SK-N-SH treated with all-trans-retinoic acid at 6 μM for 48 hours (cell line): ENCODE data around the gene GIPC1.
"Not testable (repeated sequence)": the region's sequence is repeated elsewhere in the genome, so short reads cannot be mapped to it uniquely, and the experiment has no call there.

Source experiments
- ATAC-seq: fragments of 200-7000 bp; cut with Tn5 transposase; 3 replicates; pipeline ENCODE4 v1.9.1; 2020; ENCODE audit warnings: mild to moderate bottlenecking, moderate library complexity
- ARNTL ChIP-seq: fragments of 450-650 bp; formaldehyde crosslinking; IDR thresholded peaks from 2 replicates; pipeline ENCODE4 v1.5.0; 2020; ENCODE audit warnings: low read depth, mild to moderate bottlenecking, moderate library complexity, borderline replicate concordance
- BACH2 ChIP-seq: fragments of 250-450 bp; sonication (Bioruptor Pico); IDR thresholded peaks from 2 replicates; pipeline ENCODE4 v1.9.0; 2021; ENCODE audit warnings: mild to moderate bottlenecking, borderline replicate concordance
- CSDC2 ChIP-seq: fragments of 250-450 bp; sonication (Bioruptor Pico); IDR thresholded peaks from 2 replicates; pipeline ENCODE4 v1.5.0; 2020; ENCODE audit warnings: mild to moderate bottlenecking, moderate library complexity
- ESRRG ChIP-seq: fragments of 250-450 bp; sonication (Bioruptor Pico); IDR thresholded peaks from 2 replicates; pipeline ENCODE4 v1.6.1; 2021; ENCODE audit warnings: mild to moderate bottlenecking
- GLIS3 ChIP-seq: fragments of 250-450 bp; sonication (Bioruptor Pico); IDR thresholded peaks from 2 replicates; pipeline ENCODE4 v1.5.0; 2020; ENCODE audit warnings: mild to moderate bottlenecking, moderate library complexity
- ISL1 ChIP-seq: fragments of 250-450 bp; sonication (Bioruptor Pico); IDR thresholded peaks from 2 replicates; pipeline ENCODE4 v2.1.2; 2022; ENCODE audit warnings: mild to moderate bottlenecking, moderate library complexity
- OSR1 ChIP-seq: fragments of 250-450 bp; sonication (Bioruptor Pico); IDR thresholded peaks from 2 replicates; pipeline ENCODE4 v1.8.0; 2022; ENCODE audit warnings: moderate library complexity, mild to moderate bottlenecking, inconsistent platforms
- PPARA ChIP-seq: fragments of 250-450 bp; sonication (Bioruptor Pico); IDR thresholded peaks from 2 replicates; pipeline ENCODE4 v1.5.0; 2020; ENCODE audit warnings: mild to moderate bottlenecking, borderline replicate concordance
- RARB ChIP-seq: fragments of 250-450 bp; sonication (Bioruptor Pico); IDR thresholded peaks from 2 replicates; pipeline ENCODE4 v1.8.0; 2021; ENCODE audit warnings: mild to moderate bottlenecking, moderate library complexity
- SNAI2 ChIP-seq: fragments of 250-450 bp; sonication (Bioruptor Pico); IDR thresholded peaks from 2 replicates; pipeline ENCODE4 v1.5.0; 2020; ENCODE audit warnings: mild to moderate bottlenecking, moderate library complexity
- TCF4 ChIP-seq: fragments of 250-450 bp; sonication (Bioruptor Pico); IDR thresholded peaks from 2 replicates; pipeline ENCODE4 v1.8.0; 2021; ENCODE audit warnings: mild to moderate bottlenecking, moderate library complexity, borderline replicate concordance
- TOX ChIP-seq: fragments of 250-450 bp; sonication (Bioruptor Pico); IDR thresholded peaks from 2 replicates; pipeline ENCODE4 v1.8.0; 2021; ENCODE audit warnings: mild to moderate bottlenecking, moderate library complexity, borderline replicate concordance
- ZC3H10 ChIP-seq: fragments of 250-450 bp; sonication (Bioruptor Pico); IDR thresholded peaks from 2 replicates; pipeline ENCODE4 v1.5.1; 2021; ENCODE audit warnings: mild to moderate bottlenecking, moderate library complexity
- ZFP3 ChIP-seq: fragments of 250-450 bp; sonication (Bioruptor Pico); IDR thresholded peaks from 2 replicates; pipeline ENCODE4 v1.5.0; 2020; ENCODE audit warnings: mild to moderate bottlenecking, moderate library complexity
- ZFP30 ChIP-seq: fragments of 450-650 bp; formaldehyde crosslinking; IDR thresholded peaks from 2 replicates; pipeline ENCODE4 v1.5.0; 2022; ENCODE audit warnings: mild to moderate bottlenecking, moderate library complexity
- ZNF565 ChIP-seq: fragments of 450-650 bp; formaldehyde crosslinking; conservative IDR thresholded peaks from 2 replicates; pipeline ENCODE4 v1.5.0; 2020; ENCODE audit warnings: low read depth, mild to moderate bottlenecking, moderate library complexity
- ZNF70 ChIP-seq: fragments of 450-650 bp; formaldehyde crosslinking; IDR thresholded peaks from 2 replicates; pipeline ENCODE4 v1.5.0; 2020; ENCODE audit warnings: mild to moderate bottlenecking, moderate library complexity
- ZNF8 ChIP-seq: fragments of 450-650 bp; formaldehyde crosslinking; IDR thresholded peaks from 2 replicates; pipeline ENCODE4 v1.5.0; 2020; ENCODE audit warnings: mild to moderate bottlenecking, moderate library complexity
- TF ChIP-seq, protein P1 (sequence below): fragments of 250-450 bp; sonication (Bioruptor Pico); IDR thresholded peaks from 2 replicates; pipeline ENCODE4 v1.8.0; 2021; ENCODE audit warnings: low read depth, mild to moderate bottlenecking, moderate library complexity, borderline replicate concordance
- TF ChIP-seq, protein P2 (sequence below): fragments of 250-450 bp; sonication (Bioruptor Pico); IDR thresholded peaks from 2 replicates; pipeline ENCODE4 v1.5.0; 2020; ENCODE audit warnings: mild to moderate bottlenecking, moderate library complexity
- TF ChIP-seq, protein P3 (sequence below): fragments of 250-450 bp; sonication (Bioruptor Pico); IDR thresholded peaks from 2 replicates; pipeline ENCODE4 v1.5.1; 2021; ENCODE audit warnings: mild to moderate bottlenecking, moderate library complexity
- TF ChIP-seq, protein P4 (sequence below): fragments of 250-450 bp; sonication (Bioruptor Pico); IDR thresholded peaks from 2 replicates; pipeline ENCODE4 v1.5.1; 2020; ENCODE audit warnings: low read depth, mild to moderate bottlenecking, moderate library complexity

GIPC1 gene

DNA sequence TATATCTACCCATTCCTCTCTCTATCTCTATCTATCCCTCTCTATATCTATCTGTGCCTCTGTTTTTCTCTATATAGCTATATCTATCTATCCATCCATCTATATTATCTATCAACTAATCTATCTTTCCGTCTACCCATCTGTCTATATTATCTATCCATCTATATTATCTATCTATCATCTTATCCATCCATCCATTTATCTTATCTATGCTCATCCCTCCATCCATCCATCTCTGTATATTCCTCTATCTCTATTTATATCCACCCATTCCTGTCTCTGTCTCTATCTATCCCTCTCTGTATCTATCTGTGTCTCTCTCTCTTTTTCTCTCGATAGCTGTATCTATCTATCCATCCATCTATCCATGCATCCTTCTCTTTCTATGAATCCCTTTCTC is 35.0 kb downstream of the GIPC1 start:
- no peak for ATAC-seq
- TF ChIP-seq ZC3H10 (CRISPR knock-in tag) (no peak), ZFP30 (no peak), ESRRG (CRISPR knock-in tag) (no peak), CSDC2 (CRISPR knock-in tag) (no peak), OSR1 (no peak), PPARA (CRISPR knock-in tag) (no peak), GLIS3 (no peak), SNAI2 (CRISPR knock-in tag) (no peak), TOX (CRISPR knock-in tag) (no peak), ZNF70 (CRISPR knock-in tag) (no peak), ZNF8 (CRISPR knock-in tag) (no peak), TCF4 (CRISPR knock-in tag) (no peak), ZFP3 (CRISPR knock-in tag) (no peak), ISL1 (no peak), RARB (CRISPR knock-in tag) (no peak)
- TF ChIP-seq, protein P1, sequence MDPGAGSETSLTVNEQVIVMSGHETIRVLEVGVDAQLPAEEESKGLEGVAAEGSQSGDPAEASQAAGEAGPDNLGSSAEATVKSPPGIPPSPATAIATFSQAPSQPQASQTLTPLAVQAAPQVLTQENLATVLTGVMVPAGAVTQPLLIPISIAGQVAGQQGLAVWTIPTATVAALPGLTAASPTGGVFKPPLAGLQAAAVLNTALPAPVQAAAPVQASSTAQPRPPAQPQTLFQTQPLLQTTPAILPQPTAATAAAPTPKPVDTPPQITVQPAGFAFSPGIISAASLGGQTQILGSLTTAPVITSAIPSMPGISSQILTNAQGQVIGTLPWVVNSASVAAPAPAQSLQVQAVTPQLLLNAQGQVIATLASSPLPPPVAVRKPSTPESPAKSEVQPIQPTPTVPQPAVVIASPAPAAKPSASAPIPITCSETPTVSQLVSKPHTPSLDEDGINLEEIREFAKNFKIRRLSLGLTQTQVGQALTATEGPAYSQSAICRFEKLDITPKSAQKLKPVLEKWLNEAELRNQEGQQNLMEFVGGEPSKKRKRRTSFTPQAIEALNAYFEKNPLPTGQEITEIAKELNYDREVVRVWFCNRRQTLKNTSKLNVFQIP: no peak
- TF ChIP-seq, protein P2, sequence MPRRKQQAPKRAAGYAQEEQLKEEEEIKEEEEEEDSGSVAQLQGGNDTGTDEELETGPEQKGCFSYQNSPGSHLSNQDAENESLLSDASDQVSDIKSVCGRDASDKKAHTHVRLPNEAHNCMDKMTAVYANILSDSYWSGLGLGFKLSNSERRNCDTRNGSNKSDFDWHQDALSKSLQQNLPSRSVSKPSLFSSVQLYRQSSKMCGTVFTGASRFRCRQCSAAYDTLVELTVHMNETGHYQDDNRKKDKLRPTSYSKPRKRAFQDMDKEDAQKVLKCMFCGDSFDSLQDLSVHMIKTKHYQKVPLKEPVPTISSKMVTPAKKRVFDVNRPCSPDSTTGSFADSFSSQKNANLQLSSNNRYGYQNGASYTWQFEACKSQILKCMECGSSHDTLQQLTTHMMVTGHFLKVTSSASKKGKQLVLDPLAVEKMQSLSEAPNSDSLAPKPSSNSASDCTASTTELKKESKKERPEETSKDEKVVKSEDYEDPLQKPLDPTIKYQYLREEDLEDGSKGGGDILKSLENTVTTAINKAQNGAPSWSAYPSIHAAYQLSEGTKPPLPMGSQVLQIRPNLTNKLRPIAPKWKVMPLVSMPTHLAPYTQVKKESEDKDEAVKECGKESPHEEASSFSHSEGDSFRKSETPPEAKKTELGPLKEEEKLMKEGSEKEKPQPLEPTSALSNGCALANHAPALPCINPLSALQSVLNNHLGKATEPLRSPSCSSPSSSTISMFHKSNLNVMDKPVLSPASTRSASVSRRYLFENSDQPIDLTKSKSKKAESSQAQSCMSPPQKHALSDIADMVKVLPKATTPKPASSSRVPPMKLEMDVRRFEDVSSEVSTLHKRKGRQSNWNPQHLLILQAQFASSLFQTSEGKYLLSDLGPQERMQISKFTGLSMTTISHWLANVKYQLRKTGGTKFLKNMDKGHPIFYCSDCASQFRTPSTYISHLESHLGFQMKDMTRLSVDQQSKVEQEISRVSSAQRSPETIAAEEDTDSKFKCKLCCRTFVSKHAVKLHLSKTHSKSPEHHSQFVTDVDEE (CRISPR knock-in tag): no peak

DNA sequence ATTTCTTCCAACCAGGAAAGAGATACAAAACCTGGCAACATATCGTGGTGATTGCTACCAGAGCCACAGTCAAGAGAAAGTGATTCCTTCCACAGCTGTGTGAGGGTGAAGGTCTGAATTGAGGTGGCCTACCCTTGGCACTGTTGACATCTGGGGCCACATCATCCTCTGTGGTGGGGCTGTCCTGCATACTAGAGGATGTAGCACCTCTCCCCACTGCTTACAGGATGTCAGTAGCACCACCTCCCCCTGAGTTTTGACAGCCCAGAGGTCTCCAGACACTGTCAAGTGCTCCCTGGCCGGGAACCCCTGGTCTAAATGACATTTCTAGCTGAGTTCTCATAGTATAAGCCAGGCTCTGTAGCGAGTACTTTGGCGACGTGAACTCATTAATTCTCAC is 36.2 kb downstream of the GIPC1 start:
- ATAC-seq: no peak
- TF ChIP-seq ZNF70 (CRISPR knock-in tag) (no peak), SNAI2 (CRISPR knock-in tag) (no peak), TCF4 (CRISPR knock-in tag) (no peak), TOX (CRISPR knock-in tag) (no peak), ESRRG (CRISPR knock-in tag) (no peak), OSR1 (no peak), PPARA (CRISPR knock-in tag) (no peak), GLIS3 (no peak), ARNTL (CRISPR knock-in tag) (no peak), ZFP3 (CRISPR knock-in tag) (no peak), ZNF565 (no peak), RARB (CRISPR knock-in tag) (no peak), CSDC2 (CRISPR knock-in tag) (no peak), BACH2 (CRISPR knock-in tag) (no peak), ZC3H10 (CRISPR knock-in tag) (no peak), ISL1 (no peak)
- TF ChIP-seq, protein P1: no peak
- TF ChIP-seq, protein P3, sequence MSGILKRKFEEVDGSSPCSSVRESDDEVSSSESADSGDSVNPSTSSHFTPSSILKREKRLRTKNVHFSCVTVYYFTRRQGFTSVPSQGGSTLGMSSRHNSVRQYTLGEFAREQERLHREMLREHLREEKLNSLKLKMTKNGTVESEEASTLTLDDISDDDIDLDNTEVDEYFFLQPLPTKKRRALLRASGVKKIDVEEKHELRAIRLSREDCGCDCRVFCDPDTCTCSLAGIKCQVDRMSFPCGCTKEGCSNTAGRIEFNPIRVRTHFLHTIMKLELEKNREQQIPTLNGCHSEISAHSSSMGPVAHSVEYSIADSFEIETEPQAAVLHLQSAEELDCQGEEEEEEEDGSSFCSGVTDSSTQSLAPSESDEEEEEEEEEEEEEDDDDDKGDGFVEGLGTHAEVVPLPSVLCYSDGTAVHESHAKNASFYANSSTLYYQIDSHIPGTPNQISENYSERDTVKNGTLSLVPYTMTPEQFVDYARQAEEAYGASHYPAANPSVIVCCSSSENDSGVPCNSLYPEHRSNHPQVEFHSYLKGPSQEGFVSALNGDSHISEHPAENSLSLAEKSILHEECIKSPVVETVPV (CRISPR knock-in tag): no peak
- TF ChIP-seq, protein P2 (CRISPR knock-in tag): no peak
- TF ChIP-seq, protein P4, sequence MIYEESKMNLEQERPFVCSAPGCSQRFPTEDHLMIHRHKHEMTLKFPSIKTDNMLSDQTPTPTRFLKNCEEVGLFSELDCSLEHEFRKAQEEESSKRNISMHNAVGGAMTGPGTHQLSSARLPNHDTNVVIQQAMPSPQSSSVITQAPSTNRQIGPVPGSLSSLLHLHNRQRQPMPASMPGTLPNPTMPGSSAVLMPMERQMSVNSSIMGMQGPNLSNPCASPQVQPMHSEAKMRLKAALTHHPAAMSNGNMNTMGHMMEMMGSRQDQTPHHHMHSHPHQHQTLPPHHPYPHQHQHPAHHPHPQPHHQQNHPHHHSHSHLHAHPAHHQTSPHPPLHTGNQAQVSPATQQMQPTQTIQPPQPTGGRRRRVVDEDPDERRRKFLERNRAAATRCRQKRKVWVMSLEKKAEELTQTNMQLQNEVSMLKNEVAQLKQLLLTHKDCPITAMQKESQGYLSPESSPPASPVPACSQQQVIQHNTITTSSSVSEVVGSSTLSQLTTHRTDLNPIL (CRISPR knock-in tag): no peak

DNA sequence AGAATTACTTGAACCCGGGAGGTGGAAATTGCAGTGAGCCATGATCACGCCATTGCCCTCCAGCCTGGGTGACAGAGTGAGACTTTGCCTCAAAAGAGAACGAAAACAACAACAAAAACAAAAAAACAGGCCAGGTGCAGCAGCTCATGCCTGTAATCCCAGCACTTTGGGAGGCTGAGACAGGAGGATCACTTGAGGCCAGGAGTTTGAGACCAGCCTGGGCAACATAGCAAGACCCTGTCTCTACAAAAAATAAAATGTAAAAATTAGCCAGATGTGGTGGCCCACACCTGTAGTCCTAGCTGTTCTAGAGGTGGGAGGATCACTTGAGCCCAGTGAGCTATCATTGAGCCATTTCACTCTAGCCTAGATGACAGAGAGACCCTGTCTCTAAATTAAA is 43.6 kb downstream of the GIPC1 start:
- not testable (repeated sequence) for ATAC-seq
